Neural progenitor cell (in vitro differentiated cells): ENCODE measurements around the gene AMY1B. TPM values are rescaled to one million over a fixed set of nuclear protein-coding genes. Genes with fewer than 3 reads are reported as not detected.
"Not testable (repeated sequence)": the region's sequence is repeated elsewhere in the genome, so short reads cannot be mapped to it uniquely, and the experiment has no call there.

Experiments
- DNase-seq: peaks from one replicate; pipeline ENCODE4 v3.0.0-alpha.2; 2016; ENCODE audit warnings: low spot score
- H2AFZ ChIP-seq: fragments of 200-600 bp; sonication (generic); replicated peaks from 2 replicates; pipeline ENCODE4 v1.6.1; 2016; ENCODE audit warnings: antibody characterized with exemption
- H3F3A ChIP-seq: fragments of 200-600 bp; sonication (generic); 2 replicates; pipeline ENCODE4 v1.6.1; 2016; ENCODE audit warnings: antibody characterized with exemption, low read depth
- H3K27ac ChIP-seq: fragments of 200-600 bp; sonication (generic); 2 replicates; pipeline ENCODE4 v1.5.1; 2016; ENCODE audit warnings: mild to moderate bottlenecking
- H3K27me3 ChIP-seq: fragments of 200-600 bp; sonication (generic); 2 replicates; pipeline ENCODE4 v1.6.1; 2016; ENCODE audit warnings: mild to moderate bottlenecking, moderate library complexity
- H3K36me3 ChIP-seq: fragments of 200-600 bp; sonication (generic); 2 replicates; pipeline ENCODE4 v1.5.1; 2016
- H3K4me1 ChIP-seq: fragments of 200-600 bp; sonication (generic); 2 replicates; pipeline ENCODE4 v1.6.1; 2016; ENCODE audit warnings: mixed run types
- H3K4me2 ChIP-seq: fragments of 200-600 bp; sonication (generic); 2 replicates; pipeline ENCODE4 v1.6.1; 2016
- H3K4me3 ChIP-seq: fragments of 200-600 bp; sonication (generic); 2 replicates; pipeline ENCODE4 v1.5.1; 2016
- H3K79me2 ChIP-seq: fragments of 200-600 bp; sonication (generic); 2 replicates; pipeline ENCODE4 v1.6.1; 2016; ENCODE audit warnings: low read depth
- H3K9ac ChIP-seq: fragments of 200-600 bp; sonication (generic); 2 replicates; pipeline ENCODE4 v1.6.1; 2016
- H3K9me3 ChIP-seq: fragments of 200-600 bp; sonication (generic); 2 replicates; pipeline ENCODE4 v1.5.1; 2016; ENCODE audit warnings: low read depth
- H4K20me1 ChIP-seq: fragments of 200-600 bp; sonication (generic); 2 replicates; pipeline ENCODE4 v1.6.1; 2016; ENCODE audit warnings: low read depth
- H3K27ac Mint-ChIP-seq: 3 replicates; pipeline ENCODE4 v1.8.0; 2021; ENCODE audit warnings: mixed read lengths
- H3K27me3 Mint-ChIP-seq: 2 replicates; pipeline ENCODE4 v1.8.0; 2022; ENCODE audit warnings: low read depth, mild to moderate bottlenecking, inconsistent platforms, moderate library complexity, mixed read lengths; ENCODE audit not compliant: insufficient read depth
- H3K36me3 Mint-ChIP-seq: 3 replicates; pipeline ENCODE4 v1.8.0; 2021; ENCODE audit warnings: mixed read lengths
- H3K4me1 Mint-ChIP-seq: 3 replicates; pipeline ENCODE4 v1.8.0; 2021; ENCODE audit warnings: mixed read lengths
- H3K4me3 Mint-ChIP-seq: 3 replicates; pipeline ENCODE4 v1.8.0; 2021; ENCODE audit warnings: mild to moderate bottlenecking, moderate library complexity, mixed read lengths
- H3K9me3 Mint-ChIP-seq: 3 replicates; pipeline ENCODE4 v1.8.0; 2020; ENCODE audit warnings: mixed read lengths
- total RNA-seq: library from RNA; depleted of rRNA; stranded (reverse); fragments of >200 nt; gene quantifications from 2 replicates; pipeline ENCODE4 v1.2.3, GENCODE V29; 2015; ENCODE audit warnings: low replicate concordance

AMY1B gene
- total RNA-seq, 1 donor from 2014 or later = not detected

GRCh38 chr1:103701256-103701655, 5.2 kb upstream of the AMY1B start:
- not testable (repeated sequence) for H3K4me2 ChIP-seq

DNA sequence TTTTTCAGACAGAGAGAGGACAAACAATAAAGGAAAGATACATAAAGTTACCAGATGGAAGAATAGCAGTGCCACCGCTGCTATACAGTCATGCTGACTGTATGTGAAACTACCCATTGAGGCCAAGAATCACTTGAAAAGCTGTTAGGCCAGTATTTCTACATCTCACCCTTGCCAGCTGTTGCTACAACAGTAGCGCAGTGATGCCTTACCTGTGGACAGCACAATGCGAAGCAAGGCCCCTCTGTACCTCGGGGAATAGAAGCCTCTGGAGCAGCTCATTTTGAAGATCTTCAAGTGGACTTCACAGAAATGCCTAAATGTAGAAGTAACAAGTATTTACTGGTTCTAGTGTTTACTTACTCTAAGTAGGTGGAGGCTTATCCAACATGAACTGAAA, 4.7 kb upstream of the AMY1B start:
- not testable (repeated sequence) for H3K9me3 ChIP-seq, H3K36me3 ChIP-seq, H3K4me3 Mint-ChIP-seq, H3K27me3 ChIP-seq, H3K27ac Mint-ChIP-seq, H3K4me1 Mint-ChIP-seq, H3K4me2 ChIP-seq, H2AFZ ChIP-seq, H4K20me1 ChIP-seq, H3K27me3 Mint-ChIP-seq, H3K79me2 ChIP-seq, H3K4me1 ChIP-seq, H3K9ac ChIP-seq, H3K27ac ChIP-seq, H3F3A ChIP-seq, H3K4me3 ChIP-seq, H3K36me3 Mint-ChIP-seq, DNase-seq, H3K9me3 Mint-ChIP-seq

More at GRCh38 chr1:103701256-103701655, 5.2 kb upstream of the AMY1B start:
- H3K4me1 ChIP-seq, H3K79me2 ChIP-seq, H3K27ac Mint-ChIP-seq, H3K4me3 Mint-ChIP-seq, H3K27me3 Mint-ChIP-seq, H2AFZ ChIP-seq, H3K9me3 Mint-ChIP-seq, H3F3A ChIP-seq, H3K27ac ChIP-seq, H3K36me3 Mint-ChIP-seq, H3K4me3 ChIP-seq, H4K20me1 ChIP-seq, H3K27me3 ChIP-seq, DNase-seq, H3K36me3 ChIP-seq, H3K9ac ChIP-seq, H3K9me3 ChIP-seq, H3K4me1 Mint-ChIP-seq: not testable (repeated sequence)

DNA sequence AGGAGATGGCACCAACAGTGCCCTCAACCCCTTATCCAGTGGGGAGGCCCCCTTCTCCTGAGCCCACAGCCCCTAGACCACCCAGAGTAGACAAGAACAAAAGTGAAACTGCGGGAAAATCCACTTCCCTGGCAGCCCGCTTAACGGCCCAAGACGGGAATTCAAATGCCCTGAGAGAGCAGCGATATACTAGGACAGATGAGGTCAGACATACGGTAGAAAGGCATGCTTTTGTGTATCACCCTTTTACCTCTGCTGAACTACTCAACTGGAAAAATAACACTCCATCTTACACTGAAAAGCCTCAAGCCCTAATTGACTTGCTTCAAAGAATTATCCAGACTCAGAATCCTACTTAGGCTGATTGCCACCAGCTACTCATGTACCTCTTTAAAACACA, 1.4 kb upstream of the AMY1B start:
- not testable (repeated sequence) for H3F3A ChIP-seq, H2AFZ ChIP-seq, H3K4me1 Mint-ChIP-seq, H3K9me3 ChIP-seq, H3K36me3 Mint-ChIP-seq, H3K79me2 ChIP-seq, H3K9me3 Mint-ChIP-seq, H3K27me3 Mint-ChIP-seq, DNase-seq, H3K9ac ChIP-seq, H3K4me3 Mint-ChIP-seq, H3K36me3 ChIP-seq, H3K27me3 ChIP-seq, H3K4me2 ChIP-seq, H3K27ac Mint-ChIP-seq, H3K4me1 ChIP-seq, H4K20me1 ChIP-seq, H3K4me3 ChIP-seq, H3K27ac ChIP-seq

GRCh38 chr1:103676335-103676734, 19.7 kb downstream of the AMY1B start:
- not testable (repeated sequence) for H3K4me1 Mint-ChIP-seq, DNase-seq, H2AFZ ChIP-seq, H4K20me1 ChIP-seq, H3K27me3 Mint-ChIP-seq, H3K4me2 ChIP-seq, H3K27me3 ChIP-seq, H3K9me3 Mint-ChIP-seq, H3K4me3 ChIP-seq, H3K4me3 Mint-ChIP-seq, H3K27ac ChIP-seq, H3K36me3 Mint-ChIP-seq, H3F3A ChIP-seq, H3K9ac ChIP-seq, H3K79me2 ChIP-seq, H3K27ac Mint-ChIP-seq, H3K9me3 ChIP-seq, H3K4me1 ChIP-seq, H3K36me3 ChIP-seq

GRCh38 chr1:103655460-103655859, 40.5 kb downstream of the AMY1B start, which contains the start of gene AMY1A:
AMY1A (plus strand) TSS chr1:103655760; CDS start chr1:103656331, 571 bp downstream.
- not testable (repeated sequence) for H3K4me2 ChIP-seq, H3K9me3 ChIP-seq

DNA sequence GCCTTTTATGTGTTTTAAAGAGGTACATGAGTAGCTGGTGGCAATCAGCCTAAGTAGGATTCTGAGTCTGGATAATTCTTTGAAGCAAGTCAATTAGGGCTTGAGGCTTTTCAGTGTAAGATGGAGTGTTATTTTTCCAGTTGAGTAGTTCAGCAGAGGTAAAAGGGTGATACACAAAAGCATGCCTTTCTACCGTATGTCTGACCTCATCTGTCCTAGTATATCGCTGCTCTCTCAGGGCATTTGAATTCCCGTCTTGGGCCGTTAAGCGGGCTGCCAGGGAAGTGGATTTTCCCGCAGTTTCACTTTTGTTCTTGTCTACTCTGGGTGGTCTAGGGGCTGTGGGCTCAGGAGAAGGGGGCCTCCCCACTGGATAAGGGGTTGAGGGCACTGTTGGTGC, 41.9 kb downstream of the AMY1B start:
- not testable (repeated sequence) for DNase-seq, H3K27ac ChIP-seq, H3K4me1 ChIP-seq, H3K27ac Mint-ChIP-seq, H3K27me3 Mint-ChIP-seq, H3K9ac ChIP-seq, H3K4me1 Mint-ChIP-seq, H3K36me3 Mint-ChIP-seq, H3K36me3 ChIP-seq, H3K4me3 Mint-ChIP-seq, H2AFZ ChIP-seq, H3K4me3 ChIP-seq, H3K4me2 ChIP-seq, H4K20me1 ChIP-seq, H3F3A ChIP-seq, H3K79me2 ChIP-seq, H3K9me3 Mint-ChIP-seq, H3K27me3 ChIP-seq, H3K9me3 ChIP-seq

More at GRCh38 chr1:103655460-103655859, 40.5 kb downstream of the AMY1B start, which contains the start of gene AMY1A:
- H3K27me3 ChIP-seq, DNase-seq, H3K4me1 Mint-ChIP-seq, H3K79me2 ChIP-seq, H3K36me3 Mint-ChIP-seq, H3K4me3 ChIP-seq, H3K27me3 Mint-ChIP-seq, H3K27ac ChIP-seq, H3K4me3 Mint-ChIP-seq, H3K27ac Mint-ChIP-seq, H4K20me1 ChIP-seq, H2AFZ ChIP-seq, H3K4me1 ChIP-seq, H3K9ac ChIP-seq, H3K36me3 ChIP-seq, H3F3A ChIP-seq, H3K9me3 Mint-ChIP-seq: not testable (repeated sequence)

GRCh38 chr1:103650889-103651288, 45.1 kb downstream of the AMY1B start:
- not testable (repeated sequence) for DNase-seq, H3K4me2 ChIP-seq, H3K79me2 ChIP-seq, H3K9me3 ChIP-seq, H3K27me3 ChIP-seq, H3K36me3 ChIP-seq, H2AFZ ChIP-seq, H3K36me3 Mint-ChIP-seq, H3K4me3 Mint-ChIP-seq, H3K27ac Mint-ChIP-seq, H3K4me1 ChIP-seq, H3K27me3 Mint-ChIP-seq, H3K4me3 ChIP-seq, H3K9me3 Mint-ChIP-seq, H3F3A ChIP-seq, H3K27ac ChIP-seq, H3K9ac ChIP-seq, H4K20me1 ChIP-seq, H3K4me1 Mint-ChIP-seq

GRCh38 chr1:103650305-103650704, 45.7 kb downstream of the AMY1B start:
- not testable (repeated sequence) for H2AFZ ChIP-seq, H3K4me1 Mint-ChIP-seq, DNase-seq, H3K27me3 ChIP-seq, H3K4me2 ChIP-seq, H3K27ac Mint-ChIP-seq, H3K4me3 ChIP-seq, H3K27ac ChIP-seq, H4K20me1 ChIP-seq, H3K36me3 Mint-ChIP-seq, H3K4me1 ChIP-seq, H3F3A ChIP-seq, H3K27me3 Mint-ChIP-seq, H3K9me3 ChIP-seq, H3K36me3 ChIP-seq, H3K4me3 Mint-ChIP-seq, H3K9me3 Mint-ChIP-seq, H3K9ac ChIP-seq, H3K79me2 ChIP-seq
